Activated CD8-positive, alpha-beta memory T cell treated with anti-CD3 and anti-CD28 coated beads, Interleukin-2, amount 10 ng/mL, durations not matched to agents 7 days and 5 days (primary cell): ENCODE data around the gene RMND5A. TPM values are rescaled to one million over a fixed set of nuclear protein-coding genes. Genes with fewer than 3 reads are reported as not detected.
A peak's percentile ranks its signal among the peaks of the same experiment; 100 is the strongest.
"Not testable (repeated sequence)": the region's sequence is repeated elsewhere in the genome, so short reads cannot be mapped to it uniquely, and the experiment has no call there.

Experiments used
- ATAC-seq: fragments of 150-1000 bp; cut with Tn5 transposase; one replicate; pipeline ENCODE4 v1.10.0; 2021; ENCODE audit warnings: moderate library complexity
- CTCF ChIA-PET: fragments of 350-600 bp; sonication (Branson Sonifier 250); formaldehyde crosslinking; loops from one replicate; lab custom pipeline; 2021; ENCODE audit warnings: antibody characterized with exemption; lab: Charles Lee
- DNase-seq: peaks from one replicate; pipeline ENCODE4 v3.0.0-alpha.2; 2020
- H3K27ac Mint-ChIP-seq: one replicate; pipeline ENCODE4 v1.8.0; 2021; ENCODE audit warnings: mild to moderate bottlenecking, mixed read lengths
- H3K27me3 Mint-ChIP-seq: one replicate; pipeline ENCODE4 v1.8.0; 2021; ENCODE audit warnings: mixed read lengths
- H3K36me3 Mint-ChIP-seq: one replicate; pipeline ENCODE4 v1.8.0; 2021; ENCODE audit warnings: mild to moderate bottlenecking, mixed read lengths
- H3K4me1 Mint-ChIP-seq: one replicate; pipeline ENCODE4 v1.8.0; 2021; ENCODE audit warnings: mixed read lengths
- H3K4me3 Mint-ChIP-seq: one replicate; pipeline ENCODE4 v1.8.0; 2021; ENCODE audit warnings: mild to moderate bottlenecking, moderate library complexity, mixed read lengths
- H3K9me3 Mint-ChIP-seq: one replicate; pipeline ENCODE4 v1.8.0; 2022; ENCODE audit warnings: low read depth, mixed read lengths
- total RNA-seq, 2 experiments: library from RNA; stranded (reverse); gene quantifications; one replicate each; pipeline ENCODE4 v1.2.3, GENCODE V29; 2021

The RMND5A gene
- total RNA-seq, result 10 to 100 TPM; 37.0 to 43.2 TPM

GRCh38 chr2:86719637-86720539, at the start of gene RMND5A:
Gene RMND5A (plus strand): TSS chr2:86720291. CDS start chr2:86720668, 377 bp downstream.
- Mint-ChIP-seq H3K27ac (peak within 1 kb of the TSS; percentile 88), H3K4me3 (peak within 1 kb of the TSS; percentile 81)
- CTCF ChIA-PET, H3K4me1 Mint-ChIP-seq, H3K27me3 Mint-ChIP-seq, H3K36me3 Mint-ChIP-seq, H3K9me3 Mint-ChIP-seq: not testable (repeated sequence)
- DNase-seq, result peak; percentile 97
- ATAC-seq, result peak; percentile 93

- DNase-seq, result no peak
- Mint-ChIP-seq H3K4me1 (no peaks in the 10 kb centered on the region), H3K9me3 (no peaks in the 10 kb centered on the region), H3K27ac (no peak overlapping the region), H3K27me3 (no peaks in the 10 kb centered on the region), H3K36me3 (no peaks in the 10 kb centered on the region), H3K4me3 (no peak overlapping the region)
- ATAC-seq, result no peak
- CTCF ChIA-PET, result no interaction called here
Measured at GRCh38 chr2:86671337-86671981, 48.6 kb upstream of the RMND5A start.

- Mint-ChIP-seq H3K27ac (no peak overlapping the region), H3K4me3 (no peak overlapping the region), H3K9me3 (no peaks in the 10 kb centered on the region), H3K4me1 (no peaks in the 10 kb centered on the region), H3K27me3 (no peaks in the 10 kb centered on the region), H3K36me3 (no peaks in the 10 kb centered on the region)
- DNase-seq, result no peak
- ATAC-seq, result no peak
- CTCF ChIA-PET, result no interaction called here
Measured at GRCh38 chr2:86672027-86672545, 48.0 kb upstream of the RMND5A start.

DNA sequence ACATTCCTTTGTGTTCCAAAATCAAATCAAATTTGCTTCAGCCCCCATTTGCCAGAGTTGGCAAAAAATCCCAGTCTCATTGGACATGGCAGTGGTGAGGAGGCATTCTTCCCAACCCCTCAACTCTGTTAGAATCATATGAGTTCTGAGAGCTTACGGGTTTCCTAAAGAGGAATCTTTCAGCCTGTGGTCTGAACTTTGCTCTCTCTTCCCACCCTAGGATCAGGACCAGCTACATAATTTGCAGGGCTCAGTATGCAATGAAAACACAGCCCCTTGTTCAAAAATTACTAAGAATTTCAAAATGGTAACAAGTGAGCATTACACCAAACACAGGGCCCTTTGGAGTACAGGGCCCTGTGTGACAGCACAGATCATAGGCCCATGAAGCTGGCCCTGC, 47.1 kb upstream of the RMND5A start:
- ATAC-seq (no peak), DNase-seq (no peak)
- H3K27ac Mint-ChIP-seq, result no peak overlapping the region
- H3K36me3 Mint-ChIP-seq, result no peaks in the 10 kb centered on the region
- H3K4me3 Mint-ChIP-seq, result no peak overlapping the region
- no peaks in the 10 kb centered on the region for H3K9me3 Mint-ChIP-seq
- CTCF ChIA-PET, result no interaction called here
- H3K27me3 Mint-ChIP-seq, result no peaks in the 10 kb centered on the region
- H3K4me1 Mint-ChIP-seq, result no peaks in the 10 kb centered on the region

GRCh38 chr2:86673986-86674670, 46.0 kb upstream of the RMND5A start:
- Mint-ChIP-seq H3K4me3 (no peak overlapping the region), H3K9me3 (no peaks in the 10 kb centered on the region), H3K4me1 (no peaks in the 10 kb centered on the region), H3K27ac (no peak overlapping the region), H3K36me3 (no peaks in the 10 kb centered on the region), H3K27me3 (no peaks in the 10 kb centered on the region)
- no peak for DNase-seq
- CTCF ChIA-PET, result no interaction called here
- ATAC-seq, result no peak

GRCh38 chr2:86675104-86675503, 45.0 kb upstream of the RMND5A start:
- H3K27me3 Mint-ChIP-seq, result no peaks in the 10 kb centered on the region
- no peaks in the 10 kb centered on the region for H3K36me3 Mint-ChIP-seq
- no peak overlapping the region for H3K4me3 Mint-ChIP-seq
- ATAC-seq (no peak), DNase-seq (no peak)
- H3K9me3 Mint-ChIP-seq, result no peaks in the 10 kb centered on the region
- CTCF ChIA-PET, result no interaction called here
- no peak overlapping the region for H3K27ac Mint-ChIP-seq
- no peaks in the 10 kb centered on the region for H3K4me1 Mint-ChIP-seq

DNA sequence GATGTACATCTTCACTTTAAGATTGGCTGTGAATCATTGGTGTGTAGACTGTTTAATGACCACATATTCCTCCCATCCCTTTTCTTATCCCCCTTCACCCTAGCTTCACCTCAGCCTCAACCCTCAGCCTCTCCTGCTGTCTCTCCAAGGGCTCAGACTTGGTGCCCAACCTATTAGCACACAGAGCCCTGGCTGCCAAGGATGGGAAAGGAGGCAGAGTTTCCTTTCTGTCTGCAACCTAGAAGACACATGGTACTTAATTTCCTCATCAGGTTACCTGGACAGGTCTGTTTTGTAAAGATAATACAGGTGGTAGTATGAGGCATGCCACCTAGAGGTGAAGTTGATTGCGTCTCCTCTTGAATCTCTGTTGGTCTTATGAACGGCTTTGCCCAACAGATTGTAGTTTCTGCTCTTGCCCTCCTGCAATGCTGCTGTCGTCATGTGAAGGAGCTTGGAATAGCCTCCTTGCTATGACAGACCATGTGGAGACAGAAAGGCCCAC, 44.5 kb upstream of the RMND5A start:
- Mint-ChIP-seq H3K27me3 (no peaks in the 10 kb centered on the region), H3K36me3 (no peaks in the 10 kb centered on the region), H3K27ac (no peak overlapping the region), H3K4me3 (no peak overlapping the region), H3K4me1 (no peaks in the 10 kb centered on the region), H3K9me3 (no peaks in the 10 kb centered on the region)
- CTCF ChIA-PET, result no interaction called here
- ATAC-seq, result no peak
- DNase-seq, result no peak

DNA sequence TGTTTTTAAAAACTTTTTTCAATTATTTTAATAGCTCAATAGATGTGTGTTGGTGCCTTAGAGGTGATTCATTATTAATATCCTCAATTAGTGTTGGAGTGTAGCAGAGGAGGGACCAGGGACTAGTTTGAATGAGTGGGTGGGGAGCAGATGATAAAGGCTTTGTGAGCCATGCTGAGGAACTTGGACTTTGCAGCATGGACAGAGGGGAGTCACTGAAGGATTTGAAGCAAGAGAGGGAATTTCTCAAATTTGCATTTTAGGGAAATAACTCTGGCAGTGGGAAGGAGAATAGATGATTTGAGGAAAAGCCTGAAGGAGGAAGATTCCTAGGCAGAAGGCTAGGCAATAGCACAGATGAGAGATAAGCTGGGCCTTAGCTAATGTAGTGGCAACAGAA, 42.3 kb upstream of the RMND5A start:
- Mint-ChIP-seq H3K27me3 (no peaks in the 10 kb centered on the region), H3K4me1 (no peaks in the 10 kb centered on the region), H3K27ac (no peak overlapping the region), H3K4me3 (no peak overlapping the region), H3K9me3 (no peaks in the 10 kb centered on the region), H3K36me3 (no peaks in the 10 kb centered on the region)
- CTCF ChIA-PET, result no interaction called here
- ATAC-seq (no peak), DNase-seq (no peak)

- CTCF ChIA-PET, result interaction anchor here (0.7 kb wide), 1 partner anchor 44 kb away, joined by 3 read pairs; no protein-coding TSS in a partner anchor
- Mint-ChIP-seq H3K9me3 (no peaks in the 10 kb centered on the region), H3K36me3 (no peaks in the 10 kb centered on the region), H3K4me1 (no peaks in the 10 kb centered on the region), H3K27ac (no peak overlapping the region), H3K27me3 (no peaks in the 10 kb centered on the region), H3K4me3 (no peak overlapping the region)
- DNase-seq (no peak), ATAC-seq (no peak)
Measured at GRCh38 chr2:86679036-86679435, 41.1 kb upstream of the RMND5A start.

- CTCF ChIA-PET, result no interaction called here
- H3K36me3 Mint-ChIP-seq, result peaks cover 3% of the 10 kb centered on the region
- H3K9me3 Mint-ChIP-seq, result no peaks in the 10 kb centered on the region
- H3K27ac Mint-ChIP-seq, result no peak overlapping the region
- H3K4me1 Mint-ChIP-seq, result no peaks in the 10 kb centered on the region
- ATAC-seq (no peak), DNase-seq (no peak)
- H3K27me3 Mint-ChIP-seq, result no peaks in the 10 kb centered on the region
- no peak overlapping the region for H3K4me3 Mint-ChIP-seq
Measured at GRCh38 chr2:86685351-86685750, 34.7 kb upstream of the RMND5A start.

- no peak overlapping the region for H3K4me3 Mint-ChIP-seq
- CTCF ChIA-PET, result no interaction called here
Measured at GRCh38 chr2:86686460-86686859, 33.6 kb upstream of the RMND5A start.

DNA sequence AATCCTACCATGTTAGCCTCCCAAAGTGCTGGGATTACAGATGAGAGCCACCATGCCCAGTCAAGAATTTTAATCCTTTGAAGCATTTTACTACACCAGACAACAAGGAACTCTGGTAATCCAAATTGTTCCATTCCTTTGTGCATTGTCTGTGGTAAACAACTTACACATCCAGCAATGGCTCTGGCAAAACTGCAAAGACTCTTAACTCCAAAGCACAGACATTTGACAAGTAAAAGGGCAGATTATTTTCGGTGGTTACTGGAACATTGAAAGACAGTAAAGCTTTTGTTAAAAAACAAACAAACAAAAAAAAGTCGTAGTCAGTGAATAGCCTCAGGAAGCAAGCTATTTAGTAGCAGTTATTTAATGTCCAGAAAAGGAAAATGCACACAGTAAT, 33.2 kb upstream of the RMND5A start:
- ATAC-seq (no peak), DNase-seq (no peak)
- no peaks in the 10 kb centered on the region for H3K9me3 Mint-ChIP-seq
- peaks cover 7% of the 10 kb centered on the region for H3K36me3 Mint-ChIP-seq
- no peaks in the 10 kb centered on the region for H3K4me1 Mint-ChIP-seq
- H3K27ac Mint-ChIP-seq, result no peak overlapping the region
- no peak overlapping the region for H3K4me3 Mint-ChIP-seq
- H3K27me3 Mint-ChIP-seq, result no peaks in the 10 kb centered on the region
- CTCF ChIA-PET, result no interaction called here

More at GRCh38 chr2:86686460-86686859, 33.6 kb upstream of the RMND5A start:
- Mint-ChIP-seq H3K27me3 (no peaks in the 10 kb centered on the region), H3K9me3 (no peaks in the 10 kb centered on the region), H3K36me3 (peaks cover 6% of the 10 kb centered on the region), H3K27ac (no peak overlapping the region), H3K4me1 (no peaks in the 10 kb centered on the region)
- ATAC-seq (no peak), DNase-seq (no peak)

- H3K27me3 Mint-ChIP-seq, result no peaks in the 10 kb centered on the region
- H3K4me1 Mint-ChIP-seq, result peaks cover 10% of the 10 kb centered on the region
- ATAC-seq, result no peak
- no peak for DNase-seq
- H3K9me3 Mint-ChIP-seq, result peaks cover 12% of the 10 kb centered on the region
- CTCF ChIA-PET, result no interaction called here
- H3K27ac Mint-ChIP-seq, result no peak overlapping the region
- H3K36me3 Mint-ChIP-seq, result peaks cover 22% of the 10 kb centered on the region
- H3K4me3 Mint-ChIP-seq, result no peak overlapping the region
Measured at GRCh38 chr2:86695053-86695691, 24.9 kb upstream of the RMND5A start.
